Measurements from ENCODE around the gene MISP3. TPM values are rescaled to one million over a fixed set of nuclear protein-coding genes. Genes with fewer than 3 reads are reported as not detected.

Gene MISP3
- polyA plus RNA-seq, 3 donors: 2.3 to 13.2 (median 3.8) TPM

GRCh38 chr19:14091813-14092462 lies 19.4 kb downstream of the MISP3 start:
- WGBS, 3 donors: 12 to 19% (median 13%) methylated on average over 15 of the region's 15 CpGs
- no peak overlapping the region for H3K27ac ChIP-seq (ENCODE audit: low read depth, low read length)

GRCh38 chr19:14093117-14093823 lies 20.7 kb downstream of the MISP3 start:
- WGBS, 3 donors: 93 to 95% (median 95%) methylated on average over 9 of the region's 9 CpGs
- H3K27ac ChIP-seq (ENCODE audit: low read depth, low read length): no peak overlapping the region

GRCh38 chr19:14094854-14095253 lies 22.3 kb downstream of the MISP3 start:
- H3K27ac ChIP-seq (ENCODE audit: low read depth, low read length): no peak overlapping the region
- 60 to 90% (median 86%) methylated on average over 7 of the region's 7 CpGs for WGBS, 3 donors

- H3K27ac ChIP-seq (ENCODE audit: low read depth, low read length): no peak overlapping the region
- 96 to 98% (median 97%) methylated on average over 11 of the region's 11 CpGs for WGBS, 3 donors
Measured at GRCh38 chr19:14096272-14096992, 23.8 kb downstream of the MISP3 start.

GRCh38 chr19:14097532-14098151 lies 25.1 kb downstream of the MISP3 start:
- WGBS, 3 donors: 78 to 88% (median 83%) methylated on average over 21 of the region's 21 CpGs
- H3K27ac ChIP-seq (ENCODE audit: low read depth, low read length): no peak overlapping the region

- no peak overlapping the region for H3K27ac ChIP-seq (ENCODE audit: low read depth, low read length)
- WGBS, 3 donors: 91 to 97% (median 97%) methylated on average over 6 of the region's 6 CpGs
Measured at GRCh38 chr19:14101003-14101545, 28.5 kb downstream of the MISP3 start.

- WGBS, 3 donors: 65 to 84% (median 66%) methylated on average over 11 of the region's 11 CpGs
- no peak overlapping the region for H3K27ac ChIP-seq (ENCODE audit: low read depth, low read length)
Measured at GRCh38 chr19:14102102-14102696, 29.6 kb downstream of the MISP3 start.

GRCh38 chr19:14102756-14103155 lies 30.2 kb downstream of the MISP3 start:
- WGBS, 3 donors: 79 to 89% (median 79%) methylated on average over 10 of the region's 10 CpGs
- H3K27ac ChIP-seq (ENCODE audit: low read depth, low read length): no peak overlapping the region

GRCh38 chr19:14103310-14103709 lies 30.7 kb downstream of the MISP3 start:
- 78 to 100% (median 95%) methylated on average over 1 of the region's 1 CpG for WGBS, 3 donors
- H3K27ac ChIP-seq (ENCODE audit: low read depth, low read length): no peak overlapping the region

GRCh38 chr19:14105680-14106079 lies 33.1 kb downstream of the MISP3 start:
- H3K27ac ChIP-seq (ENCODE audit: low read depth, low read length): no peak overlapping the region
- WGBS, 3 donors: 83 to 95% (median 89%) methylated on average over 8 of the region's 8 CpGs

GRCh38 chr19:14106840-14107239 lies 34.3 kb downstream of the MISP3 start:
- WGBS, 3 donors: 89 to 95% (median 92%) methylated on average over 13 to 16 of the region's 16 CpGs
- no peak overlapping the region for H3K27ac ChIP-seq (ENCODE audit: low read depth, low read length)

- no peak overlapping the region for H3K27ac ChIP-seq (ENCODE audit: low read depth, low read length)
- WGBS, 3 donors: 62 to 80% (median 72%) methylated on average over 23 of the region's 23 CpGs
Measured at GRCh38 chr19:14107581-14108461, 35.2 kb downstream of the MISP3 start.

- WGBS, 3 donors: 51 to 62% (median 53%) methylated on average over 2 of the region's 2 CpGs
Measured at GRCh38 chr19:14110650-14111049, 38.1 kb downstream of the MISP3 start.

GRCh38 chr19:14111486-14111885 lies 38.9 kb downstream of the MISP3 start:
- no peak overlapping the region for H3K27ac ChIP-seq (ENCODE audit: low read depth, low read length)
- WGBS, 3 donors: 82 to 90% (median 88%) methylated on average over 1 of the region's 1 CpG

More at GRCh38 chr19:14110650-14111049, 38.1 kb downstream of the MISP3 start:
- H3K27ac ChIP-seq (ENCODE audit: low read depth, low read length): no peak overlapping the region

GRCh38 chr19:14112051-14112808 lies 39.6 kb downstream of the MISP3 start:
- WGBS, 3 donors: 42 to 82% (median 54%) methylated on average over 12 of the region's 12 CpGs

GRCh38 chr19:14112809-14113385 lies 40.3 kb downstream of the MISP3 start:
- WGBS, 3 donors: 30 to 42% (median 39%) methylated on average over 12 of the region's 12 CpGs
- H3K27ac ChIP-seq (ENCODE audit: low read depth, low read length): peak overlapping the region; percentile 44

More at GRCh38 chr19:14112051-14112808, 39.6 kb downstream of the MISP3 start:
- H3K27ac ChIP-seq (ENCODE audit: low read depth, low read length): no peak overlapping the region
